ENCODE results near the gene CRCP. TPM values are rescaled to one million over a fixed set of nuclear protein-coding genes. Genes with fewer than 3 reads are reported as not detected.
A peak's percentile ranks its signal among the peaks of the same experiment; 100 is the strongest.

Gene CRCP
- total and polyA plus RNA-seq, 2 of the 13 experiments (the other 11 are each of a cell fraction or from before 2014, with no cell fraction given), result 22.7 to 31.0 TPM

GRCh38 chr7:66092654-66093053, 22.0 kb upstream of the CRCP start:
- H3K79me2 ChIP-seq (ENCODE audit: insufficient read depth, low read length), result no peaks in the 10 kb centered on the region
- WGBS (ENCODE audit: low lambda C conversion rate), result 96% methylated on average over 5 of the region's 19 CpGs
- H3K27me3 ChIP-seq (ENCODE audit: control insufficient read depth in 1 of 2, insufficient read depth in 2 of 2, low read length in 2 of 2), result no peaks in the 10 kb centered on the region
- FAIRE-seq (no peak), DNase-seq (ENCODE audit: low spot score) (no peak), ATAC-seq (peak; percentile 11; the same call in 1 of the 3 replicates)
- H4K20me1 ChIP-seq (ENCODE audit: insufficient read depth, low read length), result no peaks in the 10 kb centered on the region
- peaks cover 4 to 12% of the 10 kb centered on the region in 2 experiments; a peak in 3 of 5 replicates for H3K36me3 ChIP-seq (replicated peaks in 1 of 2; ENCODE audit: control insufficient read depth in 1 of 2, insufficient read depth in 2 of 2, low read length in 2 of 2)
- no peak overlapping the region for H3K4me3 ChIP-seq (replicated peaks in 1 of 3; ENCODE audit: insufficient read depth in 1 of 3, low read depth in 2 of 3, low read length in 3 of 3)
- H3K9ac ChIP-seq (ENCODE audit: insufficient read depth, low read depth, low read length), result no peak overlapping the region
- H3K4me1 ChIP-seq (ENCODE audit: insufficient read depth, low read length), result no peaks in the 10 kb centered on the region
- no TSS peak for BruUV-seq (replicated peaks)
- ChIA-PET CTCF (ENCODE audit: low intra/inter-chr PET ratio, low total read pairs) (no interaction called here), POLR2A (interaction anchor here (1.6 kb wide), 1 partner anchor 17 kb away, joined by 5 read pairs; no protein-coding TSS in a partner anchor)
- no peaks in the 10 kb centered on the region for H3K9me3 ChIP-seq (ENCODE audit: low read length)
- no peak overlapping the region for H3K27ac ChIP-seq (ENCODE audit: extremely low read length, insufficient read depth, low read length)
- in situ Hi-C loops (cut with HindIII; ENCODE audit: extremely low pct_ligation_motif_present, low pct_unique_long_range_greater_than_20kb) (no loop called here), intact Hi-C loops (cut with micrococcal nuclease; ENCODE audit: unreplicated experiment) (no loop called here)
- H2AFZ ChIP-seq (ENCODE audit: low read length), result no peak overlapping the region
- no peak overlapping the region for H3K4me2 ChIP-seq (ENCODE audit: low read depth, low read length)
- TF ChIP-seq ZNF580 (CRISPR knock-in tag; IDR thresholded peaks at IDR 0.05; ENCODE audit: borderline replicate concordance, low read depth) (no peak), ZNF138 (CRISPR knock-in tag; IDR thresholded peaks at IDR 0.05; ENCODE audit: low read depth) (no peak), KDM2A (CRISPR knock-in tag; IDR thresholded peaks at IDR 0.05; ENCODE audit: borderline replicate concordance, low read depth) (no peak), AGO2 (optimal IDR thresholded peaks at IDR 0.05; ENCODE audit: low read depth, low read length) (peak; percentile 57), HES4 (CRISPR knock-in tag; IDR thresholded peaks at IDR 0.05; ENCODE audit: borderline replicate concordance) (no peak), RBFOX2 (IDR thresholded peaks at IDR 0.05; ENCODE audit: low read depth, low read length) (0 out of 2 replicates have a peak, but pooled peaks have one; percentile 31), ZNF569 (CRISPR knock-in tag; IDR thresholded peaks at IDR 0.05; ENCODE audit: borderline replicate concordance) (no peak), NR1H2 (CRISPR knock-in tag; IDR thresholded peaks at IDR 0.05; ENCODE audit: borderline replicate concordance, low read depth) (no peak), ZMYM2 (CRISPR knock-in tag; IDR thresholded peaks at IDR 0.05) (no peak), RORA (CRISPR knock-in tag; IDR thresholded peaks at IDR 0.05) (no peak), ZNF253 (CRISPR knock-in tag; IDR thresholded peaks at IDR 0.05; ENCODE audit: borderline replicate concordance) (no peak), NCOR1 (IDR thresholded peaks at IDR 0.05; ENCODE audit: borderline replicate concordance, low read length) (no peak), HNRNPL (IDR thresholded peaks at IDR 0.05; ENCODE audit: low read depth, low read length) (0 out of 2 replicates have a peak, but pooled peaks have one; percentile 35), MXD3 (CRISPR knock-in tag; IDR thresholded peaks at IDR 0.05) (no peak), ZNF337 (CRISPR knock-in tag; IDR thresholded peaks at IDR 0.05; ENCODE audit: borderline replicate concordance, low read depth) (no peak)
- TF ChIP-seq, protein P1, sequence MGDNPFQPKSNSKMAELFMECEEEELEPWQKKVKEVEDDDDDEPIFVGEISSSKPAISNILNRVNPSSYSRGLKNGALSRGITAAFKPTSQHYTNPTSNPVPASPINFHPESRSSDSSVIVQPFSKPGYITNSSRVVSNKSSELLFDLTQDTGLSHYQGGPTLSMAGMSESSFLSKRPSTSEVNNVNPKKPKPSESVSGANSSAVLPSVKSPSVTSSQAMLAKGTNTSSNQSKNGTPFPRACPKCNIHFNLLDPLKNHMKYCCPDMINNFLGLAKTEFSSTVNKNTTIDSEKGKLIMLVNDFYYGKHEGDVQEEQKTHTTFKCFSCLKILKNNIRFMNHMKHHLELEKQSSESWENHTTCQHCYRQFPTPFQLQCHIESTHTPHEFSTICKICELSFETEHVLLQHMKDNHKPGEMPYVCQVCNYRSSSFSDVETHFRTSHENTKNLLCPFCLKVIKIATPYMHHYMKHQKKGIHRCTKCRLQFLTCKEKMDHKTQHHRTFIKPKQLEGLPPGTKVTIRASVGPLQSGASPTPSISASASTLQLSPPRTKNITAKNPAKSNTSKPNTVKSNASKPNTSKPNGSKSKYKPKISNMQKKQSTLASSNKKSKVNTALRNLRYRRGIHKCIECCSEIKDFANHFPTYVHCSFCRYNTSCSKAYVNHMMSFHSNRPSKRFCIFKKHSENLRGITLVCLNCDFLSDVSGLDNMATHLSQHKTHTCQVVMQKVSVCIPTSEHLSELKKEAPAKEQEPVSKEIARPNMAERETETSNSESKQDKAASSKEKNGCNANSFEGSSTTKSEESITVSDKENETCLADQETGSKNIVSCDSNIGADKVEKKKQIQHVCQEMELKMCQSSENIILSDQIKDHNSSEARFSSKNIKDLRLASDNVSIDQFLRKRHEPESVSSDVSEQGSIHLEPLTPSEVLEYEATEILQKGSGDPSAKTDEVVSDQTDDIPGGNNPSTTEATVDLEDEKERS (CRISPR knock-in tag; IDR thresholded peaks at IDR 0.05), result no peak
- TF ChIP-seq, protein P2, sequence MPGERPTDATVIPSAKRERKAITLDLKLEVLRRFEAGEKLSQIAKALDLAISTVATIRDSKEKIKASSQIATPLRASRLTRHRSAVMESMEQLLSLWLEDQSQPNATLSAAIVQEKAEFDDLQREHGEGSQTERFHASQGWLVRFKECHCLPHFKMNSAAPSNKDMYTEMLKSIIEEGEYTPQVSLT (CRISPR knock-in tag; IDR thresholded peaks at IDR 0.05; ENCODE audit: borderline replicate concordance, low read depth), result no peak
- TF ChIP-seq, protein P3, sequence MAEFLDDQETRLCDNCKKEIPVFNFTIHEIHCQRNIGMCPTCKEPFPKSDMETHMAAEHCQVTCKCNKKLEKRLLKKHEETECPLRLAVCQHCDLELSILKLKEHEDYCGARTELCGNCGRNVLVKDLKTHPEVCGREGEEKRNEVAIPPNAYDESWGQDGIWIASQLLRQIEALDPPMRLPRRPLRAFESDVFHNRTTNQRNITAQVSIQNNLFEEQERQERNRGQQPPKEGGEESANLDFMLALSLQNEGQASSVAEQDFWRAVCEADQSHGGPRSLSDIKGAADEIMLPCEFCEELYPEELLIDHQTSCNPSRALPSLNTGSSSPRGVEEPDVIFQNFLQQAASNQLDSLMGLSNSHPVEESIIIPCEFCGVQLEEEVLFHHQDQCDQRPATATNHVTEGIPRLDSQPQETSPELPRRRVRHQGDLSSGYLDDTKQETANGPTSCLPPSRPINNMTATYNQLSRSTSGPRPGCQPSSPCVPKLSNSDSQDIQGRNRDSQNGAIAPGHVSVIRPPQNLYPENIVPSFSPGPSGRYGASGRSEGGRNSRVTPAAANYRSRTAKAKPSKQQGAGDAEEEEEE (CRISPR knock-in tag; IDR thresholded peaks at IDR 0.05; ENCODE audit: borderline replicate concordance), result no peak

All from HepG2 (cell line).